ENCODE results near the gene APOL6.

GRCh38 chr22:35609761-35610160, 38.5 kb upstream of the APOL6 start:
- TF ChIP-seq, protein P1, sequence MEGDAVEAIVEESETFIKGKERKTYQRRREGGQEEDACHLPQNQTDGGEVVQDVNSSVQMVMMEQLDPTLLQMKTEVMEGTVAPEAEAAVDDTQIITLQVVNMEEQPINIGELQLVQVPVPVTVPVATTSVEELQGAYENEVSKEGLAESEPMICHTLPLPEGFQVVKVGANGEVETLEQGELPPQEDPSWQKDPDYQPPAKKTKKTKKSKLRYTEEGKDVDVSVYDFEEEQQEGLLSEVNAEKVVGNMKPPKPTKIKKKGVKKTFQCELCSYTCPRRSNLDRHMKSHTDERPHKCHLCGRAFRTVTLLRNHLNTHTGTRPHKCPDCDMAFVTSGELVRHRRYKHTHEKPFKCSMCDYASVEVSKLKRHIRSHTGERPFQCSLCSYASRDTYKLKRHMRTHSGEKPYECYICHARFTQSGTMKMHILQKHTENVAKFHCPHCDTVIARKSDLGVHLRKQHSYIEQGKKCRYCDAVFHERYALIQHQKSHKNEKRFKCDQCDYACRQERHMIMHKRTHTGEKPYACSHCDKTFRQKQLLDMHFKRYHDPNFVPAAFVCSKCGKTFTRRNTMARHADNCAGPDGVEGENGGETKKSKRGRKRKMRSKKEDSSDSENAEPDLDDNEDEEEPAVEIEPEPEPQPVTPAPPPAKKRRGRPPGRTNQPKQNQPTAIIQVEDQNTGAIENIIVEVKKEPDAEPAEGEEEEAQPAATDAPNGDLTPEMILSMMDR (IDR thresholded peaks at IDR 0.05), result no peak
- TF ChIP-seq POLR2A (IDR thresholded peaks at IDR 0.05) (no peak), POLR2AphosphoS5 (IDR thresholded peaks at IDR 0.05) (no peak)
